Measurements from ENCODE around the gene CCL18. TPM values are rescaled to one million over a fixed set of nuclear protein-coding genes. Genes with fewer than 3 reads are reported as not detected.
"Not testable (repeated sequence)": the region's sequence is repeated elsewhere in the genome, so short reads cannot be mapped to it uniquely, and the experiment has no call there.

CCL18 gene
- total RNA-seq, 2 experiments from 2014 or later: 0.36 to 0.61 TPM

- CTCF ChIA-PET: interaction anchor here (0.9 to 4.6 kb wide), 6 partner anchors 15 to 142 kb away, joined by 3 to 22 read pairs (median 12); no protein-coding TSS in a partner anchor
- POLR2A ChIA-PET: interaction anchor here (0.6 to 4.7 kb wide), 16 partner anchors 8 to 224 kb away, joined by 3 to 80 read pairs (median 4); partner anchors contain the start of genes CCL4 and CCL5
These were observed 26.1 kb downstream of the CCL18 start, which contains the start of gene CCL3 for GRCh38 chr17:36089888-36090836. CCL3 (minus strand) TSS chr17:36090143; CDS start chr17:36090058, 85 bp downstream.

DNA sequence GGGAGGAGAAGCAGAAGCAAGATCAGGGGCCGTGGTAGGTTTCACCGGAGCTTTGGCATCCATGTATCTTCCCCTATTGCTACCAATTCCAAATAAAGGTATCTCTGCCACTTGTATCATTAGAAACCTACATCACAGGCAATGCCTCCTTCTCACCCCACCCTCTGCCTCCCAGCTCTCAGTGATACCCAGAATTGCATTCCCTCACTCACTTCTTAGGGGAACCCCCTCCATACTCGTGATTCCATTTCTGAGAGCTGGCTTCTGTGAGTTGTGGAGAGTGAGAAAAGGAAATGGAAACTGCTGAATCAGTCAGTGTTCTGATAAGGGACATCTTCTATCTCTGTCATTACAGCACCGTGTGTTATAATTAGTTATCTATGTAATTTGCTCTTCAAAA is 28.2 kb downstream of the CCL18 start:
- POLR2A ChIA-PET: interaction anchor here (0.6 to 4.7 kb wide), 6 partner anchors 9 to 197 kb away, joined by 3 to 80 read pairs (median 4); partner anchors contain the start of gene CCL4
- CTCF ChIA-PET: interaction anchor here (3.3 to 4.6 kb wide), 3 partner anchors 17 to 26 kb away, joined by 18 to 22 read pairs (median 18); no protein-coding TSS in a partner anchor

DNA sequence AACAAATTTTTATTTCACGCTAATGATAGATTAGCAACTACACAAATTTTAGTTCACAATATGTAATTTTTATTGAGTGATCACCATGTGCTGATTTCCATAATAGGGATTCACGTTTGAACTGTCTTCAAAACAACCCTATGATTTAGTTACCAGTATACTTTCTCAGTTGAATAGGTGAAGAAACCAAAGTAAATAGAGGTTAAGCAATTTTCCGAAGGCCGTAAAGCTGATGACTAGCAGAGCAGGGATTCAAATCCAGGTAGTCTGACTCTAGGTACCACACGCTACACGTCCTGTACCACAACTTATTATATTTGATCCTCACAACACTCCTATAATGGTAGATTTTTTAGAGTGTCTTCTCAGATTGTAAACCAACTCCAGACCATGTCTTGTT is 28.6 kb downstream of the CCL18 start:
- ChIA-PET CTCF (interaction anchor here (3.3 to 4.4 kb wide), 2 partner anchors 21 to 26 kb away, joined by 18 to 22 read pairs; no protein-coding TSS in a partner anchor), POLR2A (interaction anchor here (1.1 to 4.7 kb wide), 4 partner anchors 13 to 197 kb away, joined by 3 to 80 read pairs (median 4); partner anchors contain the start of gene CCL4)

GRCh38 chr17:36094232-36094631 is 30.2 kb downstream of the CCL18 start:
- ChIA-PET POLR2A (no interaction called here), CTCF (no interaction called here)

DNA sequence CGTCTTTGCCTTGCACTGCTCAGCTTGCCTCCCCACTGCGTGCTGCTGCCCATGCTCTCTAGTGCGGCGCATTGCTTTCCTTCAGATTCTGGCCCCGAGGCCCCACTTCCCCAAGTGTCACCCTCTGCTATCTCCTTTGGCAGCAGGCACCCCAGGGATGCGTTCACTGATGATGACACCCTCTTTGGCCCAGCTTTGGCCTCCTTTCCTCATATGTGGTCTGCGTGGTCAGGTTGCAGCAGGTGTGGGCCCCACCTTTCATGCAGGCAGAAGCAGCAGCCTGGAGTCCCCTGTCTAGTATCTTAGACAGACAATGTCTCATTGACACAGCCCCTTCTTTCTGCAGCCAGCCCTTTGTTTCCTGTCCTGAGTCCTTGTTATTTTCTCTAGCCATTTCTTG is 30.7 kb downstream of the CCL18 start:
- ChIA-PET POLR2A (no interaction called here), CTCF (no interaction called here)

- CTCF ChIA-PET: no interaction called here
- POLR2A ChIA-PET: no interaction called here
These were observed 31.9 kb downstream of the CCL18 start for GRCh38 chr17:36095992-36096391.

- ChIA-PET CTCF (interaction anchor here (1.8 kb wide), 1 partner anchor 130 kb away, joined by 3 read pairs; no protein-coding TSS in a partner anchor), POLR2A (interaction anchor here (1.0 to 1.4 kb wide), 2 partner anchors 18 to 32 kb away, joined by 3 read pairs; no protein-coding TSS in a partner anchor)
These were observed 34.9 kb downstream of the CCL18 start for GRCh38 chr17:36099004-36099403.

DNA sequence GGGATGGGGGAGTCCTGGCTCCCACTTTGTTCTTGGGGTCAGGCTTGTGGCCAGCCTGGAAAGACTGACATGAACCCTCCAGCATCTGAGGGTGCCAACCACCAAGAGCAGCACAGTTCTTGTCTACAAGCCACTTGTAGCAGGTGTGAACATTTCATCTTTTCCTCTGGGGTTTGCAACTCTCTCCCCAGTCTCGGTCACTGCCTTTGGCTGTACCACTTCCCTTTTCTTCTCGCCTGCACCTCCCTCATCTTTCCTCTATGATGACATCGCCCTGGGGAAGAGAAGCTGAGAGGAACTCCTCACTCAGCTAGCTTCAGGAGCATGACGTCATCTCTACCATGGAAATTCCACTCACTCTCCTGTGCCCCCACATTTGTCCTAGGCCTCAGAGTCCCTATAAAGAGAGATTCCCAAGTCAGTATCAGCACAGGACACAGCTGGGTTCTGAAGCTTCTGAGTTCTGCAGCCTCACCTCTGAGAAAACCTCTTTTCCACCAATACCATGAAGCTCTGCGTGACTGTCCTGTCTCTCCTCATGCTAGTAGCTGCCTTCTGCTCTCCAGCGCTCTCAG is 39.4 kb downstream of the CCL18 start, which contains the start of gene CCL4:
Gene CCL4, plus strand, starts transcription at position 427 of the 575 bp plus-strand sequence. Its CDS starts 79 bp downstream, at position 506.
- POLR2A ChIA-PET: interaction anchor here (0.7 to 6.7 kb wide), 4 partner anchors 13 to 45 kb away, joined by 3 to 80 read pairs (median 5); partner anchors contain the start of gene CCL3
- CTCF ChIA-PET: interaction anchor here (2.2 kb wide), 1 partner anchor 30 kb away, joined by 8 read pairs; no protein-coding TSS in a partner anchor

DNA sequence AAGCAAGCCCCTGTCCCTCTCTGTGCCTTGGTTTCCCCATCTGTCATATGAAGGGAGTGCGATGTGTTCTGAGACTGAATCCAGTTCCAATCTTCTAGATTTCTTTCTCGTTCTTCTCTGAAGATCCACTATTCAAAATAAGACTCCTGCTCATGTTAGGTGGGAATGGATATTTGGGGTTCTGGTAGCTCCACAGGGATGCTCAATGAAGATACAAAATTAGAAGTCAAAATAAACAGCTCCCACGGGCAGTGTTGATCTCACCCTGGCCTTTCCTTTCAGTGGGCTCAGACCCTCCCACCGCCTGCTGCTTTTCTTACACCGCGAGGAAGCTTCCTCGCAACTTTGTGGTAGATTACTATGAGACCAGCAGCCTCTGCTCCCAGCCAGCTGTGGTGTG is 40.2 kb downstream of the CCL18 start:
- CTCF ChIA-PET: interaction anchor here (2.2 to 2.4 kb wide), 2 partner anchors 13 to 31 kb away, joined by 7 to 8 read pairs; no protein-coding TSS in a partner anchor
- POLR2A ChIA-PET: interaction anchor here (1.2 to 6.7 kb wide), 2 partner anchors 14 to 17 kb away, joined by 3 to 80 read pairs; partner anchors contain the start of gene CCL3

GRCh38 chr17:36104701-36105181 is 40.7 kb downstream of the CCL18 start:
- POLR2A ChIA-PET: interaction anchor here (0.7 to 6.7 kb wide), 4 partner anchors 14 to 19 kb away, joined by 3 to 80 read pairs (median 4); partner anchors contain the start of gene CCL3

DNA sequence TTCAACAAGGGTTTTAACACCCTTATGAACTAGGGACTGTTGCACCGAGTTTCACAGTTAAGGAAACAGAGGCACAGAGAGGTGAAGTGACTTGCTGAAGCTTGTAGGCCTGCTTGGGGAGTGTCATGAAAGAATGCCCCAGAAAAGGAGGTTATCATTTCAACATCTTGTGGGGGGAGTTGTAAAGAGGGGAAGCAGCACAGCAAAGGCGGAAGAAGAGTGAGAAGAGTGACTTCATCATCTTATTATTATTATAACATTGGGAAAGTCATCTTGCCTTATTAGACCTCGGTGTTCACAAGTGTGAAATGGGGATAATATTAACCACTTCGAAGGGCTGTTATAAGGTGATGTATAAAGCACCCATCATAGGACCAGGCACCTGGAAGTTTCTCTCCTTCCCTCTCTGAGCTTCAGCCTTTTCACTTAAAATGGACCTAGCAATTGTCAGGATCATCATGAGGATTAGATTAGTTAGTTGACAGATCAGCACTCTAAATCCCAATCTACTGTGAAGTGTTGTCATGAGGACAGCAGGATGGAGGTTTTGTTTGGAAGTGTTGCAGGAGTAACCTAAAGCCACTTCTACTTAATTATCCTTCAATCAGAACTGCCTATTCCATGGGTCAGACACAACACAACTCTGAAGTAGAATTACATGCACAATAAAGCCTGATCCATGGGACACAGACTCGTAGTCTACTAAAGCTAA is 41.9 kb downstream of the CCL18 start:
- ChIA-PET CTCF (interaction anchor here (0.9 to 2.4 kb wide), 3 partner anchors 11 to 44 kb away, joined by 3 to 7 read pairs (median 6); partner anchors contain the start of gene CCL3), POLR2A (interaction anchor here (0.6 to 6.7 kb wide), 5 partner anchors 16 to 41 kb away, joined by 3 to 80 read pairs (median 3); partner anchors contain the start of gene CCL3)

More at GRCh38 chr17:36104701-36105181, 40.7 kb downstream of the CCL18 start:
- CTCF ChIA-PET: interaction anchor here (2.4 kb wide), 1 partner anchor 12 kb away, joined by 7 read pairs; no protein-coding TSS in a partner anchor

- ChIA-PET CTCF (interaction anchor here (0.9 to 2.4 kb wide), 4 partner anchors 10 to 43 kb away, joined by 3 to 7 read pairs (median 4); partner anchors contain the start of gene CCL3), POLR2A (interaction anchor here (0.6 to 6.7 kb wide), 3 partner anchors 16 to 40 kb away, joined by 3 to 80 read pairs (median 3); partner anchors contain the start of gene CCL3)
These were observed 42.4 kb downstream of the CCL18 start for GRCh38 chr17:36106493-36106835.

DNA sequence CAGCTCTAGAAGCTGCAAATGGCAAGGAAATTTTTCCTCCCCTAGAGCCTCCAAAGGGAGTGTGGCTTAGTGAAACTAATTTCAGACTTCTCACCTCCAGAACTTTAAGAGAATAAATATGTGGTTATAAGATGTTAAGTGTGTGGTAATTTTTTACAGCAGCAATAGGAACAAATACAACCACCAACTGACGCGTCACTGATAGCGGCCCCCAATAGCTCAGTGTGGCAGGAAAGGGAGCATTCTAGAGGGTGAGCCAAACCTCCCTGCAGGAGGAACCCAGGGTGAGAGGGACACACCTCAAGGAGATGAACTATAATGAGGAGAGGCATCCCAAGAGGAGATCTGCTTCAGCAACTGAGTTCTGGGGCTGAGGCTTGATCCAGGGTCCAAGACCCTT is 43.6 kb downstream of the CCL18 start:
- ChIA-PET CTCF (interaction anchor here (1.2 to 1.9 kb wide), 2 partner anchors 9 to 13 kb away, joined by 3 to 7 read pairs; no protein-coding TSS in a partner anchor), POLR2A (interaction anchor here (6.7 kb wide), 1 partner anchor 17 kb away, joined by 80 read pairs; the partner anchor contains the start of gene CCL3)

- POLR2A ChIA-PET: interaction anchor here (6.7 kb wide), 1 partner anchor 18 kb away, joined by 80 read pairs; the partner anchor contains the start of gene CCL3
- CTCF ChIA-PET: interaction anchor here (1.9 kb wide), 1 partner anchor 9 kb away, joined by 7 read pairs; no protein-coding TSS in a partner anchor
These were observed 44.2 kb downstream of the CCL18 start for GRCh38 chr17:36108265-36108664.

- ChIA-PET CTCF (interaction anchor here (1.5 kb wide), 1 partner anchor 38 kb away, joined by 4 read pairs; no protein-coding TSS in a partner anchor), POLR2A (no interaction called here)
These were observed 47.0 kb downstream of the CCL18 start for GRCh38 chr17:36111068-36111490.

DNA sequence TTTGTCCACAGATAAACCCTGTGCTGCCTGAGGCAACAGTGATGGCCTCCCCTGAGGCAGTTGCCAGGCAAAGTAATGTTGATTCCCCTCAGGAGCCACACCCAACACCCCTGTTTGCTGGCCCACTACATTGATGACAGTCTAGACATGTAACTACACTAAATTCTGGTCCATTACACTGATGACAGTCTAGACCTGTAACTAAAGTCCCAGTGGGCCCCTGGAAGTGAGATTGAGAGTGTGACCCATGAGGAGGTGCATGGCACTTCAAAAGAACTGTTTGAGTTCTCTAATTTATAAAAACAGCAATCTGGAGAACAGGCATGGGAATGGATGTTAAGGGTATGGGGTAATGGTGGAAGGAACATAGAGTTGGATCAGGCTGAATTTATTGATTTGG is 48.5 kb downstream of the CCL18 start:
- ChIA-PET CTCF (no interaction called here), POLR2A (no interaction called here)

DNA sequence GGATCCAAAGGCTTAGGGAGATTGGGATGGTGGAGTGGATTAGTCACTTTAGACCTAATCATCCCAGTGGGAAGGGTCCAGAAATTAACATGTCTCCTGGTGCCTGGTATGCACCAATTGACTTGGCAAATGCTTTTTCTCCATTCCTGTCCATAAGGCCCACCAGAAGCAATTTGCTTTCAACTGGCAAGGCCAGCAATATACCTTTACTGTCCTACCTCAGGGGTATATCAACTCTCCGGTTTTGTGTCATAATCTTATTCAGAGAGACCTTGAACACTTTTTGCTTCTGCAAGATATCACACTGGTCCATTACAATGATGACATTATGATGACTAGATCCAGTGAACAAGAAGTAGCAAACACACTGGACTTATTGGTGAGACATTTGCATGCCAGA is 49.1 kb downstream of the CCL18 start:
- POLR2A ChIA-PET: not testable (repeated sequence)

More for the DNA sequence above, 49.1 kb downstream of the CCL18 start:
- CTCF ChIA-PET: not testable (repeated sequence)

All from activated CD8-positive, alpha-beta memory T cell treated with anti-CD3 and anti-CD28 coated beads for 36 hours (primary cell).